ENCODE results near the gene BMAL1. TPM values are rescaled to one million over a fixed set of nuclear protein-coding genes. Genes with fewer than 3 reads are reported as not detected.

The BMAL1 gene
- total and polyA plus RNA-seq, 2 of the 8 experiments (the other 6 are each of a cell fraction or from before 2014, with no cell fraction given): 6.8 to 6.9 TPM

DNA sequence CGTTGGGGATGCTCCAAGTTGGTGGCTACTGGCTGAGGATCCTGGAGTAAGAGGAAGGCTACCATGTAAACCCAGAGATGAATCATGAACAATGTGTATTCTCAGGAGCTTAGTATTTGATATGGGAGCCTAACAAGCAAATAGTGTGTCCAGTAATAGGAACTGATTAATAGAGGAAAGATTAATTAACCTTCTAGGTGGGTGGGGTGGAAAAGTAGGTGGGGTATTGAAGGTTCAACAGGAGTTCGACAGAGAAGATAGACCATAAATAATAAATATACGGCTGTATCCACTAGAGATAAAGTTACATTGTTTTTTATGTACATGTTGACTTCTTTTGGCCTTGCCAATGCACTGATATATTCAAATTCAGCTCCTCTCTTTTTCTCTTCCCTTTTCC, 43.1 kb downstream of the BMAL1 start (continued):
- TF ChIP-seq CHD7 (IDR thresholded peaks at IDR 0.05; ENCODE audit: insufficient replicate concordance, low read length) (no peak), CEBPB (IDR thresholded peaks at IDR 0.05; ENCODE audit: low read depth, low read length) (no peak), TAF1 (IDR thresholded peaks at IDR 0.05; ENCODE audit: low read depth, low read length) (no peak), CREB1 (IDR thresholded peaks at IDR 0.05) (no peak), SP2 (IDR thresholded peaks at IDR 0.05; ENCODE audit: low read length) (no peak), ZNF274 (IDR thresholded peaks at IDR 0.05; ENCODE audit: borderline replicate concordance, extremely low read depth, low read length) (no peak), SP1 (IDR thresholded peaks at IDR 0.05; ENCODE audit: low read depth, low read length) (no peak), HDAC6 (IDR thresholded peaks at IDR 0.05; ENCODE audit: low read depth, low read length) (no peak), EZH2 (IDR thresholded peaks at IDR 0.05; ENCODE audit: low read depth, low read length, severe bottlenecking) (no peak), E2F6 (IDR thresholded peaks at IDR 0.05) (no peak)

Data from H1 (cell line).